HepG2 (cell line): ENCODE results near the gene TOR4A. TPM values are rescaled to one million over a fixed set of nuclear protein-coding genes. Genes with fewer than 3 reads are reported as not detected.
A peak's percentile ranks its signal among the peaks of the same experiment; 100 is the strongest.

Source experiments
- CBX2 ChIP-seq, 2 experiments: fragments of 200-600 bp in 1 of 2; sonication (generic); formaldehyde crosslinking in 1 of 2; IDR thresholded peaks; 2 replicates each; pipeline versions ENCODE4 v1.7.0 to v1.8.1; 2018 to 2022; ENCODE audit warnings: low read depth in 2 of 2, low read length in 1 of 2, mild to moderate bottlenecking in 1 of 2, missing genetic modification reagents in 1 of 2
- KDM5B ChIP-seq: sonication (generic); formaldehyde crosslinking; IDR thresholded peaks from 2 replicates; pipeline ENCODE4 v1.4.0; 2020; ENCODE audit warnings: missing genetic modification reagents, mild to moderate bottlenecking, borderline replicate concordance
- KLF11 ChIP-seq: IDR thresholded peaks from 2 replicates; pipeline ENCODE4 v1.6.1; 2016; ENCODE audit warnings: missing compliant biosample characterization
- MED8 ChIP-seq: sonication (generic); formaldehyde crosslinking; IDR thresholded peaks from 2 replicates; pipeline ENCODE4 v1.8.1; 2023; ENCODE audit warnings: mild to moderate bottlenecking, missing genetic modification reagents; ENCODE audit not compliant: insufficient replicate concordance
- NCOA1 ChIP-seq: sonication (generic); formaldehyde crosslinking; IDR thresholded peaks from 2 replicates; pipeline ENCODE4 v1.9.0; 2021; ENCODE audit warnings: missing genetic modification reagents
- RARA ChIP-seq: IDR thresholded peaks from 2 replicates; pipeline ENCODE4 v1.6.1; 2016; ENCODE audit warnings: missing genetic modification reagents, missing compliant biosample characterization
- SAFB2 ChIP-seq: sonication (generic); formaldehyde crosslinking; IDR thresholded peaks from 2 replicates; pipeline ENCODE4 v1.5.1; 2020; ENCODE audit warnings: missing genetic modification reagents, low read depth, mild to moderate bottlenecking, borderline replicate concordance
- SIX1 ChIP-seq: sonication (generic); formaldehyde crosslinking; IDR thresholded peaks from 2 replicates; pipeline ENCODE4 v1.4.0; 2020; ENCODE audit warnings: missing genetic modification reagents, borderline replicate concordance
- SMAD9 ChIP-seq: sonication (generic); formaldehyde crosslinking; IDR thresholded peaks from 2 replicates; pipeline ENCODE4 v1.5.1; 2020; ENCODE audit warnings: mild to moderate bottlenecking, missing genetic modification reagents
- STAG1 ChIP-seq: sonication (generic); formaldehyde crosslinking; IDR thresholded peaks from 2 replicates; pipeline ENCODE4 v1.4.0; 2020; ENCODE audit warnings: missing genetic modification reagents
- THAP11 ChIP-seq: IDR thresholded peaks from 2 replicates; pipeline ENCODE4 v1.6.1; 2016; ENCODE audit warnings: missing biosample characterization, missing genetic modification reagents
- ZNF10 ChIP-seq: sonication (generic); formaldehyde crosslinking; IDR thresholded peaks from 2 replicates; pipeline ENCODE4 v1.4.0; 2020; ENCODE audit warnings: mild to moderate bottlenecking, low read depth, missing genetic modification reagents, borderline replicate concordance
- ZNF607 ChIP-seq: sonication (generic); formaldehyde crosslinking; IDR thresholded peaks from 2 replicates; pipeline ENCODE4 v1.5.1; 2020; ENCODE audit warnings: missing genetic modification reagents, mild to moderate bottlenecking, borderline replicate concordance
- ZNF780A ChIP-seq: sonication (generic); formaldehyde crosslinking; IDR thresholded peaks from 2 replicates; pipeline ENCODE4 v1.8.0; 2022; ENCODE audit warnings: mild to moderate bottlenecking, missing genetic modification reagents, moderate library complexity
- polyA plus RNA-seq, 8 experiments: library from polyadenylated mRNA; depleted of rRNA in 3 of 8; stranded (reverse) in 7 of 8; unstranded in 1 of 8; fragments of >200 nt; fragmentation: Illumina TruSeq in 4 of 8; extraction: Trizol in 4 of 8; gene quantifications; 2 replicates each; pipeline versions ENCODE4 v1.2.1 to v1.2.3, GENCODE V29; 2011 to 2016; ENCODE audit warnings: low read depth in 4 of 8, missing spikeins in 1 of 8, mixed read lengths in 1 of 8; ENCODE audit not compliant: insufficient read depth in 1 of 8
- total RNA-seq, 5 experiments: library from RNA; depleted of rRNA; stranded (reverse); fragments of >200 nt; fragmentation: Illumina TruSeq; extraction: Trizol; gene quantifications; 2 replicates each; pipeline ENCODE4 v1.2.3, GENCODE V29; 2016; ENCODE audit warnings: low read depth in 1 of 5
- TF ChIP-seq, protein P1 (sequence below): sonication (generic); formaldehyde crosslinking; IDR thresholded peaks from 2 replicates; pipeline ENCODE4 v1.4.0; 2020; ENCODE audit warnings: missing genetic modification reagents
- TF ChIP-seq, protein P2 (sequence below): sonication (generic); formaldehyde crosslinking; IDR thresholded peaks from 2 replicates; pipeline ENCODE4 v1.8.1; 2023; ENCODE audit warnings: mild to moderate bottlenecking, moderate library complexity, missing genetic modification reagents
- TF ChIP-seq, protein P3 (sequence below): sonication (generic); formaldehyde crosslinking; conservative IDR thresholded peaks from 2 replicates; pipeline ENCODE4 v1.8.0; 2022; ENCODE audit warnings: low read depth, missing genetic modification reagents
- TF ChIP-seq, protein P4 (sequence below): sonication (generic); formaldehyde crosslinking; IDR thresholded peaks from 2 replicates; pipeline ENCODE4 v1.4.0; 2020; ENCODE audit warnings: missing genetic modification reagents
- TF ChIP-seq, protein P5 (sequence below): sonication (generic); formaldehyde crosslinking; IDR thresholded peaks from 2 replicates; pipeline ENCODE4 v1.8.1; 2023; ENCODE audit warnings: mild to moderate bottlenecking, missing genetic modification reagents, borderline replicate concordance
- TF ChIP-seq, protein P6 (sequence below): IDR thresholded peaks from 2 replicates; pipeline ENCODE4 v1.6.1; 2016; ENCODE audit warnings: mild to moderate bottlenecking, missing biosample characterization, missing genetic modification reagents

The TOR4A gene
- total and polyA plus RNA-seq, 2 of the 13 experiments (the other 11 are each of a cell fraction or from before 2014, with no cell fraction given): 11.1 to 14.2 TPM

DNA sequence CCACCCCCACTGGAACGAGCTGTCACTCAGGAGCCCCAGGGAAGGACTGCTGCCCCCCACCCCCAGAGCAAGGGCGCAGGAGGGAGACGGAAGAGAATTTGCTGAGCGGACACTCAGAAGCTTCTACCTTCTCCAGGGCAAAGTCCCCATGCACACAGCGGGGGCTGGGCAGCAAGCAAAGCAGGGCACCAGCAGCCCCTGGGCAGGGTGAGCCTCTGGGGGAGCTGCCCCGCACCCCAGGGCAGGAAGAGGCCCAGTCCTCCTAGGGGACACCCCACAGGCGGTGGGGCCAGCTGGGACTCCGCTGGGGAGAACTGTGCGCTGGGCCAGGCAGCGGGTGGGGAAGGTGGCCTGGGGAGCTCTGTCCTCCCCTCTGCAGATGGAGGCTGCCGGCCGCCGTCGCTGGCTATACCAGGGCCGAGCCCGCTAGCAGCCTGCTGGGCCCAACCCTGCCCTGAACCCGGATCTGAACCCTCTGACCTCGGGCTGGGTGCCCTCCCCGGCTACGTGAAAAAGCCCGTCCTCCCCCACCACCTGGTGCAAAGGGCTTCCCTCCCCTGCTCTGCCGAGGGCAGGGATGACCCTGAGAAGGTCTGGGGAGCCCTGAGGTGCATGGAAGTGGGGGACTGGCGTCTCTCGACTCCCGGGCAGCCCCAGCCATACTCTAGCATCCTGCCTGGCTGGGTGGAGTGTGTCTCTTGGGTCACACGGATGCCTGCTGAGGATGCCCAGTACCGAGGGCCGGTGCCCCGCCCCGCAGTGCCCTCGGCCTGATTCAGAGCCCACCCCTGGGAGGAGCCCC, 47.4 kb upstream of the TOR4A start (continued):
- TF ChIP-seq, protein P1, sequence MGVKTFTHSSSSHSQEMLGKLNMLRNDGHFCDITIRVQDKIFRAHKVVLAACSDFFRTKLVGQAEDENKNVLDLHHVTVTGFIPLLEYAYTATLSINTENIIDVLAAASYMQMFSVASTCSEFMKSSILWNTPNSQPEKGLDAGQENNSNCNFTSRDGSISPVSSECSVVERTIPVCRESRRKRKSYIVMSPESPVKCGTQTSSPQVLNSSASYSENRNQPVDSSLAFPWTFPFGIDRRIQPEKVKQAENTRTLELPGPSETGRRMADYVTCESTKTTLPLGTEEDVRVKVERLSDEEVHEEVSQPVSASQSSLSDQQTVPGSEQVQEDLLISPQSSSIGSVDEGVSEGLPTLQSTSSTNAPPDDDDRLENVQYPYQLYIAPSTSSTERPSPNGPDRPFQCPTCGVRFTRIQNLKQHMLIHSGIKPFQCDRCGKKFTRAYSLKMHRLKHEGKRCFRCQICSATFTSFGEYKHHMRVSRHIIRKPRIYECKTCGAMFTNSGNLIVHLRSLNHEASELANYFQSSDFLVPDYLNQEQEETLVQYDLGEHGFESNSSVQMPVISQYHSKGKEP (CRISPR knock-in tag): no peak
- TF ChIP-seq THAP11 (CRISPR knock-in tag): peak; percentile 66; the same call in 1 of the 2 replicates
- no peak for TF ChIP-seq MED8
- TF ChIP-seq SMAD9 (CRISPR knock-in tag): no peak
- TF ChIP-seq, protein P2, sequence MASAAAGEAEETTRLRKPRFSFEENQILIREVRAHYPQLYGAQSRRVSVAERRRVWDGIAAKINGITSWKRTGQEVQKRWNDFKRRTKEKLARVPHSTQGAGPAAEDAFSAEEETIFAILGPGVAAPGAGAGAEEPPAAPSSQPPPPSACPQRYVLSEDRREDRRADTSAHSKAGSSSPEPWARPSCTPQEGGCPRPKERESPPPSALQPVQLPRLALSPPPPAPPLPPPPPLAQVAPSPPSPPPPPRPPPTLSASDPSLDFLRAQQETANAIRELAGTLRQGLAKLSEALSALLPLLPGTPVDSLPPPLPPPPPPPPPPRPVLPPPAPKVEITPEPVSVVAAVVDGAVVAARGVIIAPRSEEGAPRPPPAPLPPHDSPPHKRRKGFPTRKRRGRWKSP: no peak
- TF ChIP-seq ZNF607 (CRISPR knock-in tag): 0 out of 2 replicates have a peak, but pooled peaks have one; percentile 60
- TF ChIP-seq SAFB2 (CRISPR knock-in tag): no peak
- no peak for TF ChIP-seq ZNF780A
- TF ChIP-seq SIX1 (CRISPR knock-in tag): no peak; the same call in 1 of the 2 replicates
- no peak for TF ChIP-seq NCOA1 (CRISPR knock-in tag)
- TF ChIP-seq STAG1 (CRISPR knock-in tag): no peak
- TF ChIP-seq ZNF10: no peak
- peak; percentile 74 for TF ChIP-seq RARA (CRISPR knock-in tag)
- TF ChIP-seq KLF11 (CRISPR knock-in tag): no peak
- TF ChIP-seq, protein P3, sequence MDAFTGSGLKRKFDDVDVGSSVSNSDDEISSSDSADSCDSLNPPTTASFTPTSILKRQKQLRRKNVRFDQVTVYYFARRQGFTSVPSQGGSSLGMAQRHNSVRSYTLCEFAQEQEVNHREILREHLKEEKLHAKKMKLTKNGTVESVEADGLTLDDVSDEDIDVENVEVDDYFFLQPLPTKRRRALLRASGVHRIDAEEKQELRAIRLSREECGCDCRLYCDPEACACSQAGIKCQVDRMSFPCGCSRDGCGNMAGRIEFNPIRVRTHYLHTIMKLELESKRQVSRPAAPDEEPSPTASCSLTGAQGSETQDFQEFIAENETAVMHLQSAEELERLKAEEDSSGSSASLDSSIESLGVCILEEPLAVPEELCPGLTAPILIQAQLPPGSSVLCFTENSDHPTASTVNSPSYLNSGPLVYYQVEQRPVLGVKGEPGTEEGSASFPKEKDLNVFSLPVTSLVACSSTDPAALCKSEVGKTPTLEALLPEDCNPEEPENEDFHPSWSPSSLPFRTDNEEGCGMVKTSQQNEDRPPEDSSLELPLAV (CRISPR knock-in tag): no peak
- TF ChIP-seq, protein P4, sequence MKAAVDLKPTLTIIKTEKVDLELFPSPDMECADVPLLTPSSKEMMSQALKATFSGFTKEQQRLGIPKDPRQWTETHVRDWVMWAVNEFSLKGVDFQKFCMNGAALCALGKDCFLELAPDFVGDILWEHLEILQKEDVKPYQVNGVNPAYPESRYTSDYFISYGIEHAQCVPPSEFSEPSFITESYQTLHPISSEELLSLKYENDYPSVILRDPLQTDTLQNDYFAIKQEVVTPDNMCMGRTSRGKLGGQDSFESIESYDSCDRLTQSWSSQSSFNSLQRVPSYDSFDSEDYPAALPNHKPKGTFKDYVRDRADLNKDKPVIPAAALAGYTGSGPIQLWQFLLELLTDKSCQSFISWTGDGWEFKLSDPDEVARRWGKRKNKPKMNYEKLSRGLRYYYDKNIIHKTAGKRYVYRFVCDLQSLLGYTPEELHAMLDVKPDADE: no peak
- TF ChIP-seq CBX2 (IDR thresholded peaks at IDR 0.05; ENCODE audit: low read depth, low read length): no peak
- TF ChIP-seq CBX2 (CRISPR knock-in tag; IDR thresholded peaks at IDR 0.05; ENCODE audit: low read depth): no peak
- TF ChIP-seq, protein P5, sequence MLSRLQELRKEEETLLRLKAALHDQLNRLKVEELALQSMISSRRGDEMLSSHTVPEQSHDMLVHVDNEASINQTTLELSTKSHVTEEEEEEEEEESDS (CRISPR knock-in tag): no peak
- TF ChIP-seq, protein P6, sequence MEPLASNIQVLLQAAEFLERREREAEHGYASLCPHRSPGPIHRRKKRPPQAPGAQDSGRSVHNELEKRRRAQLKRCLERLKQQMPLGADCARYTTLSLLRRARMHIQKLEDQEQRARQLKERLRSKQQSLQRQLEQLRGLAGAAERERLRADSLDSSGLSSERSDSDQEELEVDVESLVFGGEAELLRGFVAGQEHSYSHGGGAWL (CRISPR knock-in tag): peak; percentile 67
- no peak; the same call in 1 of the 2 replicates for TF ChIP-seq KDM5B (CRISPR knock-in tag)
